GM08714 (cell line): Measurements from ENCODE around the gene MAN2B1.
A peak's percentile ranks its signal among the peaks of the same experiment; 100 is the strongest.

Experiments
- H3K4me3 ChIP-seq: fragments of 200-500 bp; sonication (Bioruptor generic); 2 replicates; pipeline ENCODE4 v1.5.1; 2014; ENCODE audit warnings: mild to moderate bottlenecking, low read length, inconsistent platforms
- ZNF274 ChIP-seq: IDR thresholded peaks from 2 replicates; pipeline ENCODE4 v1.6.1; 2012; ENCODE audit warnings: mild to moderate bottlenecking, low read depth, low read length

MAN2B1 gene

GRCh38 chr19:12675940-12676339 is 9.4 kb upstream of the MAN2B1 start:
- no peak for TF ChIP-seq ZNF274

GRCh38 chr19:12675399-12675798 is 8.9 kb upstream of the MAN2B1 start:
- no peak overlapping the region for H3K4me3 ChIP-seq
- TF ChIP-seq ZNF274: no peak

More at GRCh38 chr19:12675940-12676339, 9.4 kb upstream of the MAN2B1 start:
- H3K4me3 ChIP-seq: no peak overlapping the region

GRCh38 chr19:12672744-12673143 is 6.2 kb upstream of the MAN2B1 start:
- H3K4me3 ChIP-seq: no peak overlapping the region
- no peak for TF ChIP-seq ZNF274

- peak overlapping the region; percentile 81 for H3K4me3 ChIP-seq
- no peak for TF ChIP-seq ZNF274
Observed at GRCh38 chr19:12670159-12670928, 3.8 kb upstream of the MAN2B1 start.

- no peak for TF ChIP-seq ZNF274
- peak overlapping the region; percentile 81 for H3K4me3 ChIP-seq
Observed at GRCh38 chr19:12669270-12670158, 3.0 kb upstream of the MAN2B1 start.

GRCh38 chr19:12668932-12669269 is 2.4 kb upstream of the MAN2B1 start:
- no peak for TF ChIP-seq ZNF274
- H3K4me3 ChIP-seq: peak overlapping the region; percentile 81

- H3K4me3 ChIP-seq: peak overlapping the region; percentile 81
- no peak for TF ChIP-seq ZNF274
Observed at GRCh38 chr19:12668346-12668745, 1.8 kb upstream of the MAN2B1 start.

GRCh38 chr19:12667731-12668302 is 1.3 kb upstream of the MAN2B1 start:
- no peak for TF ChIP-seq ZNF274
- no peak overlapping the region; the same call in 1 of the 2 replicates for H3K4me3 ChIP-seq

- no peak for TF ChIP-seq ZNF274
- H3K4me3 ChIP-seq: peak overlapping the region; percentile 82
Observed at GRCh38 chr19:12665671-12666264, 774 bp downstream of the MAN2B1 start.

GRCh38 chr19:12665281-12665573 is 1.3 kb downstream of the MAN2B1 start:
- TF ChIP-seq ZNF274: no peak
- H3K4me3 ChIP-seq: peak overlapping the region; percentile 82; the same call in 1 of the 2 replicates

- no peak for TF ChIP-seq ZNF274
- H3K4me3 ChIP-seq: no peak overlapping the region; the same call in 1 of the 2 replicates
Observed at GRCh38 chr19:12664406-12665280, 1.9 kb downstream of the MAN2B1 start.

- no peak overlapping the region for H3K4me3 ChIP-seq
- TF ChIP-seq ZNF274: no peak
Observed at GRCh38 chr19:12660980-12661379, 5.6 kb downstream of the MAN2B1 start.

- no peak for TF ChIP-seq ZNF274
- H3K4me3 ChIP-seq: no peak overlapping the region
Observed at GRCh38 chr19:12657966-12658365, 8.6 kb downstream of the MAN2B1 start.

GRCh38 chr19:12656899-12657571 is 9.5 kb downstream of the MAN2B1 start:
- no peak overlapping the region for H3K4me3 ChIP-seq
- no peak for TF ChIP-seq ZNF274
